Tibial artery (tissue), 4 donors: ENCODE measurements around the gene MYO10.

Experiments
- DNase-seq, 2 donors: peaks; one replicate each; pipeline ENCODE4 v3.0.0-alpha.2; 2019
- H3K27ac ChIP-seq, 2 donors: fragments of 200-600 bp; sonication (generic) in 1 of 2; 1 replicate in 1 of 2; 2 replicates in 1 of 2; pipeline ENCODE4 v1.5.1; 2018 to 2019; ENCODE audit warnings: mild to moderate bottlenecking in 1 of 2
- H3K27me3 ChIP-seq, 2 donors: fragments of 200-600 bp; sonication (generic) in 1 of 2; one replicate each; pipeline versions ENCODE4 v1.5.1 to v1.6.0; 2016 to 2019
- H3K36me3 ChIP-seq, 3 donors: fragments of 200-600 bp; sonication (generic) in 2 of 3; one replicate each; pipeline ENCODE4 v1.5.1; 2016 to 2019; ENCODE audit warnings: mild to moderate bottlenecking in 2 of 3
- H3K4me1 ChIP-seq, 4 donors: fragments of 200-600 bp; sonication (generic) in 2 of 4; 1 replicate in 3 of 4; 2 replicates in 1 of 4; pipeline ENCODE4 v1.5.1; 2016 to 2019
- H3K4me3 ChIP-seq, 2 donors: fragments of 200-600 bp; sonication (generic) in 1 of 2; 1 replicate in 1 of 2; 2 replicates in 1 of 2; pipeline ENCODE4 v1.5.1; 2018 to 2019; ENCODE audit warnings: mild to moderate bottlenecking in 2 of 2
- H3K9me3 ChIP-seq, 3 donors: fragments of 200-600 bp; sonication (generic) in 1 of 3; one replicate each; pipeline ENCODE4 v1.5.1; 2016 to 2019
- CTCF ChIP-seq, 2 experiments: fragments of 200-600 bp in 1 of 2; fragments of 450-650 bp in 1 of 2; IDR thresholded peaks; one replicate each; pipeline ENCODE4 v1.5.1; 2017 to 2019; ENCODE audit warnings: antibody characterized with exemption in 2 of 2, mild to moderate bottlenecking in 1 of 2, moderate library complexity in 1 of 2
- intact Hi-C: fragments of 100-400 bp; cut with DNase I; formaldehyde crosslinking; loops from one replicate; pipeline ENCODE4 v1.15.0; 2023; ENCODE audit warnings: low total_unique reads

MYO10 gene

GRCh38 chr5:16897800-16898199, 38.3 kb downstream of the MYO10 start:
- Histone ChIP-seq H3K27me3 (no peaks in the 10 kb centered on the region), H3K36me3 (no peaks in the 10 kb centered on the region), H3K27ac (no peak overlapping the region), H3K9me3 (no peaks in the 10 kb centered on the region), H3K4me1 (peaks cover 0 to 26% (median 11%) of the 10 kb centered on the region in 4 donors), H3K4me3 (no peak overlapping the region)
- no peak for DNase-seq
- intact Hi-C loops: no loop called here
- no peak for TF ChIP-seq CTCF (IDR thresholded peaks at IDR 0.05)

DNA sequence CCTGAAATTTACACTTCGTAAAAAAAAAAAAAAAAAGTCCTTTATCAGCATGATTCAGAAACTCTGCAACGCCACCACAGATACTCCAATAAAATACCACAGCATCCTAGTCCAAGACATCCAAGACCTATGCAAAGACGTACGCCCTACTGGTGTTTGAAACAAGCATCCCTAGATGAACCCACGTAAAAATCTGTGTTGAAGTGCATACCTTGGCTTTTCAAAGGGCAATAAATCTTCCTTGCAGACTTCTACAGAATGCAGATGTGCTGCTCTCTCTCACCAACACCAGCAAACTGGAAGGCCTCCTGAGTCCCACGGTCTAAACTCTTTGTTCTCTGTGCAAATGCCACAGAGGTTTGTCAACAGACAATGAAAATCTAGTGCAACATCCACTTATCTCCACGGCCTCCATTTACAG, 38.8 kb downstream of the MYO10 start:
- H3K27me3 ChIP-seq: no peaks in the 10 kb centered on the region
- DNase-seq: no peak
- H3K27ac ChIP-seq: no peak overlapping the region
- TF ChIP-seq CTCF (IDR thresholded peaks at IDR 0.05): no peak
- intact Hi-C loops: no loop called here
- H3K9me3 ChIP-seq: no peaks in the 10 kb centered on the region
- H3K36me3 ChIP-seq: no peaks in the 10 kb centered on the region
- peaks cover 0 to 26% (median 10%) of the 10 kb centered on the region in 4 donors for H3K4me1 ChIP-seq
- no peak overlapping the region for H3K4me3 ChIP-seq

DNA sequence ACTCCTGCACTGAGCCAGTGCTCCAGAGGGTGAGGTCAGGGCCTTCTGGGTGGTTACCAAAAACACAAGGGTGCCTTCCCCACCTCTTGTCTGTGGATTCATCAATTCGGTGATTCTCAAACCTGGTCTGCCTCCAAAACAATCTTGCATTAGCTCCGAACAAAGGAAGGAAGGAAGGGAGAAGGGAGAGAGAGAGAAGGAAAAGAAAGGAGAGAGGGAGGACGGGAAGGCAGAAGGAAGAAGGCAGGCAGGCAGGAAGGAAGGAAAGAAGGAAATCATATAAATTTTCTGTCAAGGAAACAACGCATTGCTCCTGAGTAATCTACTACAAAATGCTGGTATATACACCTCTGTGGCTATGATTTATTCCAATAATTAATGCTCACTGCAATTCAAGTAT, 39.3 kb downstream of the MYO10 start:
- peaks cover 0 to 26% (median 10%) of the 10 kb centered on the region in 4 donors for H3K4me1 ChIP-seq
- no peak overlapping the region for H3K27ac ChIP-seq
- no peak overlapping the region for H3K4me3 ChIP-seq
- no peaks in the 10 kb centered on the region for H3K27me3 ChIP-seq
- intact Hi-C loops: no loop called here
- no peak for TF ChIP-seq CTCF (IDR thresholded peaks at IDR 0.05)
- no peaks in the 10 kb centered on the region for H3K9me3 ChIP-seq
- DNase-seq: no peak
- H3K36me3 ChIP-seq: no peaks in the 10 kb centered on the region

- Histone ChIP-seq H3K9me3 (no peaks in the 10 kb centered on the region), H3K27me3 (no peaks in the 10 kb centered on the region), H3K36me3 (no peaks in the 10 kb centered on the region), H3K27ac (no peak overlapping the region), H3K4me1 (peaks cover 0 to 32% (median 17%) of the 10 kb centered on the region in 4 donors), H3K4me3 (no peak overlapping the region)
- no peak for TF ChIP-seq CTCF (IDR thresholded peaks at IDR 0.05)
- intact Hi-C loops: no loop called here
- no peak for DNase-seq
These were observed 41.6 kb downstream of the MYO10 start for GRCh38 chr5:16894236-16895057.

DNA sequence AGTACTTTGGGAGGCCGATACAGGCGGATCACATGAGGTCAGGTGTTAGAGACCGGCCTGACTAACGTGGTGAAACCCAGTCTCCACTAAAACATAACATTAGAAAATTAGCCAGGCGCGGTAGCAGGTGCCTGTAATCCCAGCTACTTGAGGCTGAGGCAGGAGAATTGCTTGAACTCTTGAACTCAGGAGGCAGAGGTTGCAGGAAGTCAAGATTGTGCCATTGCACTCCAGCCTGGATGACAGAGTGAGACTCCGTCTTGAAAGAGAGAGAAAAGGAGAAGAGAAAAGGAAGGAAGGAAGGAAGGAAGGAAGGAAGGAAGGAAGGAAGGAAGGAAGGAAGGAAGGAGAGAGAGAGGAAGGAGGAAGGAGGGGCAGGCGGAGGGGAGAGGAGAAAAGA, 45.1 kb downstream of the MYO10 start:
- no peak for DNase-seq
- Histone ChIP-seq H3K4me3 (no peak overlapping the region), H3K27me3 (no peaks in the 10 kb centered on the region), H3K27ac (no peak overlapping the region), H3K4me1 (peaks cover 0 to 47% (median 29%) of the 10 kb centered on the region in 4 donors), H3K9me3 (no peaks in the 10 kb centered on the region), H3K36me3 (no peaks in the 10 kb centered on the region)
- intact Hi-C loops: no loop called here
- no peak for TF ChIP-seq CTCF (IDR thresholded peaks at IDR 0.05)
